Activated T-helper 1 cell treated with Interleukin-2 at 50 U/mL for 16 hours (primary cell): Measurements from ENCODE around the gene OR52L1.
"Not testable (repeated sequence)": the region's sequence is repeated elsewhere in the genome, so short reads cannot be mapped to it uniquely, and the experiment has no call there.

Experiments used
- DNase-seq: peaks from one replicate; pipeline ENCODE4 v3.0.0-alpha.2; 2020; ENCODE audit warnings: low read depth

Gene OR52L1

GRCh38 chr11:5986885-5987284, at the start of gene OR52L1:
TSS of gene OR52L1 (minus strand) at chr11:5986985. CDS start at chr11:5986930, 55 bp downstream.
- no peak for DNase-seq

GRCh38 chr11:6030708-6031405, 44.1 kb upstream of the OR52L1 start, which contains the start of gene OR56A1:
TSS of gene OR56A1 (minus strand) at chr11:6030758. CDS start at chr11:6027692, 3,066 bp downstream.
- DNase-seq = no peak

GRCh38 chr11:6027501-6027900, 40.7 kb upstream of the OR52L1 start:
- no peak for DNase-seq

GRCh38 chr11:6025056-6025455, 38.3 kb upstream of the OR52L1 start:
- DNase-seq = no peak

GRCh38 chr11:6022956-6023355, 36.2 kb upstream of the OR52L1 start:
- no peak for DNase-seq

GRCh38 chr11:6013042-6013441, 26.3 kb upstream of the OR52L1 start:
- no peak for DNase-seq

- no peak for DNase-seq
These were observed 25.4 kb upstream of the OR52L1 start for GRCh38 chr11:6012035-6012668.

GRCh38 chr11:6006846-6007245, 20.1 kb upstream of the OR52L1 start, which contains the start of gene OR56A4:
TSS of gene OR56A4 (minus strand) at chr11:6006946. CDS start at chr11:6002992, 3,954 bp downstream.
- no peak for DNase-seq

GRCh38 chr11:6006395-6006794, 19.6 kb upstream of the OR52L1 start:
- no peak for DNase-seq

- no peak for DNase-seq
These were observed 15.5 kb upstream of the OR52L1 start for GRCh38 chr11:6002202-6002699.

GRCh38 chr11:5994791-5995190, 8.0 kb upstream of the OR52L1 start:
- no peak for DNase-seq

GRCh38 chr11:5992604-5993251, 5.9 kb upstream of the OR52L1 start:
- DNase-seq = no peak

- DNase-seq = no peak
These were observed 5.4 kb upstream of the OR52L1 start for GRCh38 chr11:5992150-5992549.

- no peak for DNase-seq
These were observed 2.4 kb upstream of the OR52L1 start for GRCh38 chr11:5989203-5989602.

- no peak for DNase-seq
These were observed 3.3 kb downstream of the OR52L1 start for GRCh38 chr11:5983443-5983842.

- DNase-seq = no peak
These were observed 13.3 kb downstream of the OR52L1 start for GRCh38 chr11:5973530-5973929.

- DNase-seq = no peak
These were observed 18.4 kb downstream of the OR52L1 start, which contains the start of gene OR56A5 for GRCh38 chr11:5968394-5968793. TSS of gene OR56A5 (minus strand) at chr11:5968494. CDS start at chr11:5968494, 0 bp downstream.

GRCh38 chr11:5967708-5968107, 19.1 kb downstream of the OR52L1 start:
- DNase-seq = no peak

- DNase-seq = no peak
These were observed 19.8 kb downstream of the OR52L1 start for GRCh38 chr11:5966958-5967357.

- not testable (repeated sequence) for DNase-seq
These were observed 26.0 kb downstream of the OR52L1 start for GRCh38 chr11:5960704-5961320.

GRCh38 chr11:5955586-5955985, 31.2 kb downstream of the OR52L1 start:
- no peak for DNase-seq

GRCh38 chr11:5941951-5942350, 44.8 kb downstream of the OR52L1 start, which contains the start of gene OR56A3:
TSS of gene OR56A3 (plus strand) at chr11:5942251. CDS start at chr11:5947347, 5,096 bp downstream.
- DNase-seq = no peak
